HCT116 (cell line): ENCODE results near the gene VPS35. TPM values are rescaled to one million over a fixed set of nuclear protein-coding genes. Genes with fewer than 3 reads are reported as not detected.
"Not testable (repeated sequence)": the region's sequence is repeated elsewhere in the genome, so short reads cannot be mapped to it uniquely, and the experiment has no call there.

ENCODE experiments used
- ATAC-seq: fragments of 200-7000 bp; cut with Tn5 transposase; 2 replicates; pipeline ENCODE4 v1.9.1; 2020; ENCODE audit warnings: mild to moderate bottlenecking, moderate library complexity
- BruUV-seq: library from RNA; stranded (reverse); fragments of 400-500 nt; replicated peaks from 2 replicates; lab custom pipeline; 2021; lab: Mats Ljungman, UMichigan
- CTCF ChIA-PET: fragments of 300-600 bp; sonication (Branson Sonifier 250); formaldehyde crosslinking; loops from one replicate; lab custom pipeline; 2021; ENCODE audit warnings: antibody characterized with exemption; lab: Charles Lee
- POLR2A ChIA-PET: fragments of 300-600, 350-600 bp; sonication (Branson Sonifier 250); formaldehyde crosslinking; loops from one replicate; lab custom pipeline; 2021; ENCODE audit warnings: antibody characterized with exemption; lab: Charles Lee
- RAD21 ChIA-PET, 2 experiments: fragments of 300-600 bp; sonication (Branson Sonifier 250); formaldehyde crosslinking; loops; one replicate each; lab custom pipeline; 2023; ENCODE audit warnings: low total read pairs in 2 of 2; ENCODE audit not compliant: uncharacterized antibody in 2 of 2, unreplicated experiment in 2 of 2, low non-redundant PET in 1 of 2; lab: Charles Lee
- DNase-seq: peaks from one replicate; pipeline ENCODE4 v3.0.0-alpha.2; 2010; ENCODE audit warnings: low read depth, low spot score
- H2AFZ ChIP-seq: fragments of 200-600 bp; shearing (Covaris generic), sonication (generic); 2 replicates; pipeline ENCODE4 v1.6.1; 2017; ENCODE audit warnings: low read depth, mixed run types, mixed read lengths, antibody characterized with exemption, low read length; ENCODE audit not compliant: poor library complexity, severe bottlenecking
- H3K27ac ChIP-seq: 2 replicates; pipeline ENCODE4 v1.5.1; 2012; ENCODE audit warnings: low read depth, low read length
- H3K27me3 ChIP-seq: fragments of 200-600 bp; sonication (generic); 2 replicates; pipeline ENCODE4 v1.6.1; 2016; ENCODE audit warnings: mixed run types, low read length, mixed read lengths; ENCODE audit not compliant: insufficient read depth
- H3K36me3 ChIP-seq, 2 experiments: fragments of 200-500 bp in 1 of 2; fragments of 200-600 bp in 1 of 2; sonication (Bioruptor generic) in 1 of 2; sonication (generic) in 1 of 2; 2 replicates each; pipeline versions ENCODE4 v1.5.1 to v1.6.1; 2014 to 2016; ENCODE audit warnings: low read length in 2 of 2, inconsistent platforms in 1 of 2, mixed read lengths in 1 of 2, mixed run types in 1 of 2; ENCODE audit not compliant: insufficient read depth in 2 of 2, control insufficient read depth in 1 of 2
- H3K4me1 ChIP-seq, 2 experiments: fragments of 200-600 bp in 1 of 2; sonication (generic) in 1 of 2; 2 replicates each; pipeline versions ENCODE4 v1.5.1 to v1.6.1; 2012 to 2017; ENCODE audit warnings: low read length in 2 of 2, inconsistent platforms in 1 of 2, mild to moderate bottlenecking in 1 of 2, mixed read lengths in 1 of 2, mixed run types in 1 of 2, moderate library complexity in 1 of 2; ENCODE audit not compliant: insufficient read depth in 2 of 2, control insufficient read depth in 1 of 2
- H3K4me2 ChIP-seq: fragments of 200-600 bp; sonication (generic); 2 replicates; pipeline ENCODE4 v1.6.1; 2017; ENCODE audit warnings: mixed run types, low read length, mixed read lengths
- H3K4me3 ChIP-seq, 2 experiments: fragments of 200-600 bp in 1 of 2; sonication (generic) in 1 of 2; replicated peaks in 1 of 2; 2 replicates each; pipeline ENCODE4 v1.5.1; 2011 to 2016; ENCODE audit warnings: low read length in 2 of 2, control low read depth in 1 of 2, low read depth in 1 of 2, mild to moderate bottlenecking in 1 of 2, mixed read lengths in 1 of 2, mixed run types in 1 of 2
- H3K79me2 ChIP-seq: fragments of 200-600 bp; sonication (generic); 2 replicates; pipeline ENCODE4 v1.6.1; 2017; ENCODE audit warnings: mild to moderate bottlenecking, mixed run types, low read length, moderate library complexity, mixed read lengths; ENCODE audit not compliant: insufficient read depth
- H3K9ac ChIP-seq: fragments of 200-600 bp; sonication (generic); 2 replicates; pipeline ENCODE4 v1.6.1; 2016; ENCODE audit warnings: low read length, mixed read lengths
- H3K9me2 ChIP-seq: fragments of 200-600 bp; sonication (generic), shearing (Covaris generic); 2 replicates; pipeline ENCODE4 v1.6.1; 2017; ENCODE audit warnings: mixed run types, mild to moderate bottlenecking, moderate library complexity; ENCODE audit not compliant: insufficient read depth
- H3K9me3 ChIP-seq, 2 experiments: fragments of 200-500 bp in 1 of 2; fragments of 200-600 bp in 1 of 2; sonication (Bioruptor generic) in 1 of 2; sonication (generic) in 1 of 2; 2 replicates each; pipeline ENCODE4 v1.6.1; 2014 to 2017; ENCODE audit warnings: low read length in 2 of 2, mixed read lengths in 2 of 2, inconsistent platforms in 1 of 2, low read depth in 1 of 2, mild to moderate bottlenecking in 1 of 2, mixed run types in 1 of 2, moderate library complexity in 1 of 2; ENCODE audit not compliant: control insufficient read depth in 1 of 2, insufficient read depth in 1 of 2
- H4K20me1 ChIP-seq: fragments of 200-600 bp; sonication (generic), shearing (Covaris generic); 2 replicates; pipeline ENCODE4 v1.6.1; 2017; ENCODE audit warnings: mixed run types, mild to moderate bottlenecking, moderate library complexity; ENCODE audit not compliant: insufficient read depth
- intact Hi-C: fragments of 100-400 bp; cut with micrococcal nuclease; formaldehyde crosslinking; loops from 2 replicates; pipeline ENCODE4 v1.10.0; 2022
- total RNA-seq: library from RNA; stranded (reverse); gene quantifications from one replicate; pipeline ENCODE4 v1.2.1, GENCODE V29; 2021; ENCODE audit not compliant: unreplicated experiment

The VPS35 gene
- total RNA-seq, 1 experiment from 2014 or later: 115 TPM

- ATAC-seq, RAD21 ChIA-PET, intact Hi-C loops: not testable (repeated sequence)
Observed at GRCh38 chr16:46624862-46625261, 64.1 kb downstream of the VPS35 start.

GRCh38 chr16:46623707-46624106, 65.3 kb downstream of the VPS35 start:
- CTCF ChIA-PET, H3K9me2 ChIP-seq, ATAC-seq, H4K20me1 ChIP-seq, intact Hi-C loops, H3K9ac ChIP-seq, POLR2A ChIA-PET, H3K9me3 ChIP-seq, RAD21 ChIA-PET, H2AFZ ChIP-seq, H3K36me3 ChIP-seq, DNase-seq, BruUV-seq, H3K4me3 ChIP-seq, H3K4me2 ChIP-seq, H3K27ac ChIP-seq, H3K27me3 ChIP-seq: not testable (repeated sequence)
- Histone ChIP-seq H3K4me1 (peaks cover 4 to 11% of the 10 kb centered on the region in 2 experiments; a peak in 3 of 4 replicates), H3K79me2 (peaks cover 25% of the 10 kb centered on the region)

More at GRCh38 chr16:46624862-46625261, 64.1 kb downstream of the VPS35 start:
- H3K27me3 ChIP-seq, BruUV-seq, DNase-seq, H3K36me3 ChIP-seq, H3K4me3 ChIP-seq, H2AFZ ChIP-seq, H3K9me2 ChIP-seq, H3K27ac ChIP-seq, H3K9me3 ChIP-seq, H3K9ac ChIP-seq, H3K4me2 ChIP-seq, POLR2A ChIA-PET, H4K20me1 ChIP-seq, CTCF ChIA-PET: not testable (repeated sequence)
- H3K4me1 ChIP-seq: peaks cover 11 to 21% of the 10 kb centered on the region in 2 experiments; a peak in 3 of 4 replicates
- peaks cover 14% of the 10 kb centered on the region for H3K79me2 ChIP-seq

DNA sequence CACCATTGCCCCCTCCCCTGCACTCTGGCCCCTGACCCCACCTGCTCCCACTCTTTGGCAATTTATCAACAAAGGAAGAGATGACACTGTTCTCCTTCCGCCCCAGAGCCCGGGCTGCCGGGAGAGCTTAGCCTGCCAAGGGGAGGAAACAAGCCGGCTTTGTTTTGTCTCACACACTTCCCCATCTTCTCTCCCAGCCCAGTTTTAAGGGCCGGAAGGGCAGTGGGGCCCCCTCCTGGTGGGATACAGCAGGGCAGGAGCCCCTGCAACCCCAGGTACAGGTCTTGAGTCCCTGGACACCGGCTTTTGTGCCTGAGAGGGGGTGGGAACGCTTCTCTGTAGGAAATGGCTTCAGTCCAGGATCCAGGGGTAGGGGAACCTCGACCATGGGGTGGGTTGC, 65.7 kb downstream of the VPS35 start:
- intact Hi-C loops, H3K9ac ChIP-seq, H3K9me3 ChIP-seq, H3K27me3 ChIP-seq, H3K27ac ChIP-seq, H4K20me1 ChIP-seq, H3K36me3 ChIP-seq, H2AFZ ChIP-seq, BruUV-seq, H3K9me2 ChIP-seq, H3K4me3 ChIP-seq, H3K4me2 ChIP-seq, DNase-seq, RAD21 ChIA-PET, CTCF ChIA-PET, POLR2A ChIA-PET: not testable (repeated sequence)
- peak; percentile 51 for ATAC-seq
- Histone ChIP-seq H3K4me1 (peaks cover 4 to 11% of the 10 kb centered on the region in 2 experiments; a peak in 3 of 4 replicates), H3K79me2 (peaks cover 30% of the 10 kb centered on the region)
